Astrocyte of the spinal cord (primary cell): ENCODE measurements around the gene HDLBP.

Source experiments
- DNase-seq: peaks from one replicate; pipeline ENCODE4 v3.0.0; 2011; ENCODE audit warnings: low read depth, low spot score
- H3K4me3 ChIP-seq: 2 replicates; pipeline ENCODE4 v1.5.1; 2011; ENCODE audit warnings: low read depth, mild to moderate bottlenecking, low read length, moderate library complexity
- in situ Hi-C: cut with HindIII; loops from 2 replicates; pipeline ENCODE4 v1.10.0; 2017; ENCODE audit warnings: low sequenced_read_pairs
- TF ChIP-seq, protein P1 (sequence below): IDR thresholded peaks from 2 replicates; pipeline ENCODE4 v1.5.1; 2012; ENCODE audit warnings: low read depth, mild to moderate bottlenecking, low read length, inconsistent platforms

HDLBP gene

DNA sequence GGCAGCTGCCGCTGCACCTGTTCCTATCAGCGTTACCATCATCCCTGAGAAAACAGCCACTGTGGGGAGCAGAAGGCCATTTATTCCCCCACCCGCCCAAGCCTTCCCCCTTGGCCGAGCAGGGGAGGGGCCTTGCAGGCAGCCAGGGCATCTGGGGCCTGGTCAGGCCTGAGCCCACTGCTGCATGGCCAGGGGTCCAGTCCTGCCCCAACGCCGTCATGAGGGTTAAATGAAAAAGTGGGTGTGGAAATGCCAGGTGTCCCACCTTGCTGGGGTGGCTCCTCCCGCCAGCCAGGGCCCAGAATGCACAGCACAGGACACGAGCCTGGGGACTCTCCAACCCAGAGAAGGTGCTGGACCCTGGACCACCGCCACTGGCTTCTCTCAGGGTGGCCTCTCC lies 112.8 kb downstream of the HDLBP start:
- TF ChIP-seq, protein P1, sequence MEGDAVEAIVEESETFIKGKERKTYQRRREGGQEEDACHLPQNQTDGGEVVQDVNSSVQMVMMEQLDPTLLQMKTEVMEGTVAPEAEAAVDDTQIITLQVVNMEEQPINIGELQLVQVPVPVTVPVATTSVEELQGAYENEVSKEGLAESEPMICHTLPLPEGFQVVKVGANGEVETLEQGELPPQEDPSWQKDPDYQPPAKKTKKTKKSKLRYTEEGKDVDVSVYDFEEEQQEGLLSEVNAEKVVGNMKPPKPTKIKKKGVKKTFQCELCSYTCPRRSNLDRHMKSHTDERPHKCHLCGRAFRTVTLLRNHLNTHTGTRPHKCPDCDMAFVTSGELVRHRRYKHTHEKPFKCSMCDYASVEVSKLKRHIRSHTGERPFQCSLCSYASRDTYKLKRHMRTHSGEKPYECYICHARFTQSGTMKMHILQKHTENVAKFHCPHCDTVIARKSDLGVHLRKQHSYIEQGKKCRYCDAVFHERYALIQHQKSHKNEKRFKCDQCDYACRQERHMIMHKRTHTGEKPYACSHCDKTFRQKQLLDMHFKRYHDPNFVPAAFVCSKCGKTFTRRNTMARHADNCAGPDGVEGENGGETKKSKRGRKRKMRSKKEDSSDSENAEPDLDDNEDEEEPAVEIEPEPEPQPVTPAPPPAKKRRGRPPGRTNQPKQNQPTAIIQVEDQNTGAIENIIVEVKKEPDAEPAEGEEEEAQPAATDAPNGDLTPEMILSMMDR, result no peak
- in situ Hi-C loops, result no loop called here

DNA sequence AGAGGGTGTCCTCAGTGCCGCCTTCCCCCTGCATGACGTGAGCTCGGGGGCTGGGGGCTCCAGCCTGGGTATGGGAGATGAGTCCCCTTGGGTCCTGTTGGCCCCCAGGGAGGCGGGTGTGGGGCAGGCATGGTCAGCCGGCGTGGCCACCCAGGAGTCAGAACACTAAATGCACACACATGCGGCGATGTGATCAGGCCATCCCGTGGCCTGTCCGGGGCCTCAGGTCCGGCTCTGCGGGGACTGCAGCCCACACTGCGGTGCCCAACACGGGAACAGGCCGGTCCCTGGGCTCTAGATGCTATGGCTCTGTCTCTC lies 113.2 kb downstream of the HDLBP start:
- in situ Hi-C loops, result no loop called here
- DNase-seq, result no peak
- TF ChIP-seq, protein P1, result no peak
- H3K4me3 ChIP-seq, result no peak overlapping the region

More for the DNA sequence above, 112.8 kb downstream of the HDLBP start:
- no peak overlapping the region for H3K4me3 ChIP-seq
- DNase-seq, result no peak

DNA sequence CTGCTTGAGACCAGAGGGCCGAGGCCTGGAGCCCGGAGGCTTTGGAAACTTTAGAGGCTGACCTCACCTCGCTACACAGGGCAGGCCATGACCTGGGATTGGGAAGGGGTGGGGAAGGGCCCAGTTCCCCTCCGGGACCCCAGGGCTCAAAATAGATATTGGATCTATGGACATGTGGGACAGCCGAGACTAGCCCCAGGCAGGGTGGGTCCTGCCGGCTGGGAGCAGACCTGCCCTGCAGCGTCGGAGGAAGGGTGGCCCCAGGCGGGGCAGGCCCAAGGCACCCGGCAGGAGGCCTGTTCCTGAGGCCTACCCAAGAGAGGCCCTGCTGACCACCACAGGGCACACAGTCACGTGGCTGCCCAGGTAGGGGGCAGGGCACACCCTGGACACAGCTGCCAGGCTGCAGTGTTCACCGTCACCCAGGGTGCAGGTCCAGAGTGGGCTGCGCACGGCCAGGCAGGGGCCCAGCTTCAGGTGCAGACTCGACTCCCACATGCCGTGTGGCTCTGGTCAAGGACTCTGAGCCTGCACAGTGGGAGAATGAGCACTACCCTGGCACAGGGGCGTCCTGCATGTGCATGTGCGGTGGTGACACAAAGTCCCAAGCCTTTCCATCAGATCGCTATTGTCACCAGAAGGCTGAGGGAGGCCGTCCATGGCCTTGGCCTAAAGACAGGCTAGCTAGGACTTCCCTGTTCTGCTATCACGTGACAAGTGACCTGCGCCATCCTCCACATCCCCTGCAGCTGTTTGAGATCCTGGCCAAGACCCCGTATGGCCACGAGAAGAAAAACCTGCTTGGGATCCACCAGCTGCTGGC lies 113.8 kb downstream of the HDLBP start:
- TF ChIP-seq, protein P1, result no peak
- in situ Hi-C loops, result no loop called here
- no peak overlapping the region for H3K4me3 ChIP-seq
- no peak for DNase-seq

DNA sequence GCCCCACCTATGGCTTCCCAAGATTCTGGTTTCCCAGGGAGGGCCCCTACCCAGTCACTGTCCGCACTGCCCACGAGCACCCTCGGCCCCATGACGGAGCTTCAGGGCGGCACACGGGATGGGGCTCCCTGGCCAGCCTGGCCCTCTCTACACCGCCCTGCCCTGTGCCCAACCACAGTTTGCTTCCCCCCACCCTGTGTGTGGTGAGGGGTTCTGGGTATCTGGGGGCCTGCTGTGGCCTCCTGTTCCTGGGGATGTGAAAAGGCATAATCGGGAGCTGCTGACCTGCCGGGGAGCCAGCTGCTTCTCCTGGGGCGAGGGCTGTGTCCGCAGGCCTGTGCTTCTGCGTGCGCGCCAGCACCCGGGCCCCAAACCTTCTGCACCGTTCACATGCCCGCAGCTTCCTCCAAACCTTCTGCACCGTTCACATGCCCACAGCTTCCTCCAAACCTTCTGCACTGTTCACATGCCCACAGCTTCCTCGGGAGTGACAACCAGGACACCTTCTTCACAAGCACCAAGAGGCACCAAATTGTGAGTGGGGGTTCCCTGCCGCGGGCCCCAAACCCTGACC lies 114.6 kb downstream of the HDLBP start:
- DNase-seq, result no peak
- in situ Hi-C loops, result no loop called here
- TF ChIP-seq, protein P1, result no peak
- no peak overlapping the region for H3K4me3 ChIP-seq

DNA sequence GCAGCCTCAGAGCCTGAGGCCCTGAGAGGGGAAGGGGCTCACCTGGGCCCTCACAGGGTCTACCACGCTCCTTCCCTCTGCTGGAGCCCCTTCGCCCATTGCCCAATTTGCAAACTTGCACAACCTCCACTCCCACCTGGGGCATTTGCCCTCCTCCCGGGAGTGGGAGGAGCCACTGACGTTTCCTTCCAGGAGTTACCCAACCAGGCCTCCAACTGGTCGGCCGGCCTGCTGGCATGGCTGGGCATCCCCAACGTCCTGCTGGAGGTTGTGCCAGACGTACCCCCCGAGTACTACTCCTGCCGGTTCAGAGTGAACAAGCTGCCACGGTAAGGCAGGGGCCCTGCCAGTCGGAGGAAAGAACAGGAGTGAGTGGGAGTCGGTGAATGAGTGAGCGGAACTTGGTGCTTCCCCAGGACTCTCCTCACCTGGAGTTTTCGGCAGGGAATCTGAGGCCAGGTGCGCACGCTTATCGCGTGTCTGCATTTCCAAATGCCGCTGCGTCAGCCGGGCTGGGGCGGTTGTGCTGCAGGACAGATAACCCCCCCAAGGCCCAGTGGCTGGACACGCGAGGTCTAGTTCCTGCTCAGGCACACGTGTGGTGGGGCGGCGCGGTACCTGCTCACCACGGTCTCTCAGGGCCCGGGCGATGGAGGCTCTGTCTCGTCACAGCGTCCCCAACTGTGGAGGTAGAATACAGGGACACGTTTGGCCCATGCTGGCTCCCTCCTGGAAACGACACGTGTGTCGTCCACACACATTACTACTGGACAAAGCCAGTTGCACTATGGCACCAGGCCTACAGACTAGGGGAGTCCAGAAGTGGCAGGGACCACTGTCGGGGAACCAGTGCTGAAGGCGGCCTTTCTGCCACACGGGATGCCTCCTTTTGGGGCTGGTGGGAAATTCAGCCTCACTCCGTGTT lies 115.3 kb downstream of the HDLBP start:
- in situ Hi-C loops, result no loop called here
- no peak for DNase-seq
- no peak overlapping the region for H3K4me3 ChIP-seq
- TF ChIP-seq, protein P1, result no peak

DNA sequence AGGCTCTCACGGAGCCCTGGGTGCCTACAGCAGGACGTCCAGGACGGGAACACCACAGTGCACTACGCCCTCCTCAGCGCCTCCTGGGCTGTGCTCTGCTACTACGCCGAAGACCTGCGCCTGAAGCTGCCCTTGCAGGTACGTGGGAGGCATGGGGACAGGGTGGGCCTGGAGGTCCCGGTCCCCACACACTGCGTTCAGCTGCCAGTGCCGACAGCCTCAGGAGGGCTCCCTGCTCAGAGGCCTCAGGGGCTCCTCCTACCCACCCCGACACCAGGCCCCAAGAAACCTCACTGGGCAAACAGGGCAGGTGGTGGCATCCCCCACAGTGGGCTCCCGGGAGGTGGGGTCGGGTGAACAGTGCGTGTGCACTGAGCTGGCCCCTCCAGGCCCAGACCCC lies 116.2 kb downstream of the HDLBP start:
- no peak for DNase-seq
- H3K4me3 ChIP-seq, result no peak overlapping the region
- TF ChIP-seq, protein P1, result no peak
- in situ Hi-C loops, result no loop called here
